PC-3 (cell line): ENCODE data around the gene CACNA1D. TPM values are rescaled to one million over a fixed set of nuclear protein-coding genes. Genes with fewer than 3 reads are reported as not detected.

ENCODE experiments used
- ATAC-seq: fragments of 200-7000 bp; cut with Tn5 transposase; 2 replicates; pipeline ENCODE4 v1.9.1; 2020; ENCODE audit warnings: mild to moderate bottlenecking, moderate library complexity
- BruUV-seq: library from RNA; stranded (reverse); fragments of 400-500 nt; replicated peaks from 2 replicates; lab custom pipeline; 2021; lab: Mats Ljungman, UMichigan
- CTCF ChIA-PET: fragments of 300-600 bp; sonication (Branson Sonifier 250); formaldehyde crosslinking; loops from one replicate; lab custom pipeline; 2022; ENCODE audit warnings: antibody characterized with exemption; lab: Charles Lee
- POLR2A ChIA-PET: fragments of 300-600 bp; sonication (Branson Sonifier 250); formaldehyde crosslinking; loops from one replicate; lab custom pipeline; 2022; ENCODE audit warnings: antibody characterized with exemption; ENCODE audit not compliant: unreplicated experiment; lab: Charles Lee
- DNase-seq: peaks from one replicate; pipeline ENCODE4 v3.0.0-alpha.2; 2015
- H2AFZ ChIP-seq: fragments of 300-600 bp; sonication (generic); 2 replicates; pipeline ENCODE4 v1.6.0; 2016; ENCODE audit warnings: antibody characterized with exemption, low read length
- H3F3A ChIP-seq: fragments of 300-600 bp; sonication (generic); one replicate; pipeline ENCODE4 v1.6.0; 2017; ENCODE audit warnings: antibody characterized with exemption, low read length, control low read depth, mild to moderate bottlenecking; ENCODE audit not compliant: unreplicated experiment
- H3K27ac ChIP-seq: fragments of 300-600 bp; sonication (generic); 2 replicates; pipeline ENCODE4 v1.5.1; 2016; ENCODE audit warnings: mild to moderate bottlenecking, low read length
- H3K27me3 ChIP-seq: fragments of 300-600 bp; sonication (generic); 2 replicates; pipeline ENCODE4 v1.6.1; 2016; ENCODE audit warnings: low read length, mixed read lengths
- H3K36me3 ChIP-seq: fragments of 300-600 bp; sonication (generic); 2 replicates; pipeline ENCODE4 v1.6.1; 2016; ENCODE audit warnings: low read depth, mixed run types, low read length, mixed read lengths
- H3K4me1 ChIP-seq: fragments of 300-600 bp; sonication (generic); 2 replicates; pipeline ENCODE4 v1.5.1; 2016; ENCODE audit warnings: low read length; ENCODE audit not compliant: insufficient read depth
- H3K4me2 ChIP-seq: fragments of 300-600 bp; sonication (generic); 2 replicates; pipeline ENCODE4 v1.6.0; 2016; ENCODE audit warnings: low read length
- H3K4me3 ChIP-seq: fragments of 300-600 bp; sonication (generic); 2 replicates; pipeline ENCODE4 v1.5.1; 2016; ENCODE audit warnings: mild to moderate bottlenecking, low read length, mixed read lengths
- H3K79me2 ChIP-seq: fragments of 300-600 bp; sonication (generic); 2 replicates; pipeline ENCODE4 v1.6.1; 2017; ENCODE audit warnings: low read length, mixed read lengths
- H3K9ac ChIP-seq: fragments of 300-600 bp; sonication (generic); 2 replicates; pipeline ENCODE4 v1.6.0; 2016; ENCODE audit warnings: mild to moderate bottlenecking, low read length
- H3K9me2 ChIP-seq: fragments of 300-600 bp; sonication (generic); replicated peaks from 2 replicates; pipeline ENCODE4 v1.6.1; 2016; ENCODE audit warnings: mixed run types, low read length, mixed read lengths
- H3K9me3 ChIP-seq: fragments of 300-600 bp; sonication (generic); 2 replicates; pipeline ENCODE4 v1.6.1; 2016; ENCODE audit warnings: low read length, mixed read lengths
- H4K20me1 ChIP-seq: fragments of 300-600 bp; sonication (generic); 2 replicates; pipeline ENCODE4 v1.6.1; 2016; ENCODE audit warnings: low read length, mixed read lengths
- CTCF ChIP-seq: fragments of 300-600 bp; sonication (generic); conservative IDR thresholded peaks from 2 replicates; pipeline ENCODE4 v1.5.1; 2017; ENCODE audit warnings: antibody characterized with exemption, low read depth, mild to moderate bottlenecking, low read length
- EZH2 ChIP-seq: fragments of 300-600 bp; sonication (generic); IDR thresholded peaks from one replicate; pipeline ENCODE4 v1.6.1; 2017; ENCODE audit warnings: antibody characterized with exemption, mild to moderate bottlenecking, low read length; ENCODE audit not compliant: unreplicated experiment
- EZH2phosphoT487 ChIP-seq: fragments of 300-600 bp; sonication (generic); IDR thresholded peaks from 2 replicates; pipeline ENCODE4 v1.6.1; 2018; ENCODE audit warnings: mild to moderate bottlenecking, antibody characterized with exemption, low read length, borderline replicate concordance
- intact Hi-C: fragments of 100-400 bp; cut with micrococcal nuclease; formaldehyde crosslinking; loops from 2 replicates; pipeline ENCODE4 v1.9.0; 2023
- total RNA-seq: library from RNA; depleted of rRNA; stranded (reverse); fragments of >200 nt; gene quantifications from 2 replicates; pipeline ENCODE4 v1.2.3, GENCODE V29; 2014

The CACNA1D gene
- total RNA-seq, 1 experiment from 2014 or later: not detected

GRCh38 chr3:53690521-53690920 is 196.1 kb downstream of the CACNA1D start:
- no peak overlapping the region for H3K9ac ChIP-seq
- H3K27ac ChIP-seq: no peak overlapping the region
- ChIA-PET POLR2A (no interaction called here), CTCF (no interaction called here)
- H3F3A ChIP-seq: no peaks in the 10 kb centered on the region
- H3K79me2 ChIP-seq: no peaks in the 10 kb centered on the region
- BruUV-seq: no TSS peak
- TF ChIP-seq CTCF (no peak), EZH2phosphoT487 (no peak), EZH2 (no peak)
- H3K4me3 ChIP-seq: no peak overlapping the region
- H2AFZ ChIP-seq: no peak overlapping the region
- DNase-seq (no peak), ATAC-seq (no peak)
- no peaks in the 10 kb centered on the region for H3K9me3 ChIP-seq
- H3K4me2 ChIP-seq: no peak overlapping the region
- peaks cover 77% of the 10 kb centered on the region for H3K27me3 ChIP-seq
- no peaks in the 10 kb centered on the region for H4K20me1 ChIP-seq
- H3K4me1 ChIP-seq: no peaks in the 10 kb centered on the region
- intact Hi-C loops: no loop called here
- H3K9me2 ChIP-seq: no peaks in the 10 kb centered on the region
- H3K36me3 ChIP-seq: no peaks in the 10 kb centered on the region

- no peaks in the 10 kb centered on the region for H3K9me2 ChIP-seq
- no peak overlapping the region for H3K4me2 ChIP-seq
- POLR2A ChIA-PET: no interaction called here
- H3K27ac ChIP-seq: no peak overlapping the region
- no peaks in the 10 kb centered on the region for H3K9me3 ChIP-seq
- TF ChIP-seq EZH2phosphoT487 (no peak), CTCF (no peak), EZH2 (no peak)
- no peaks in the 10 kb centered on the region for H3K4me1 ChIP-seq
- no peak overlapping the region for H3K4me3 ChIP-seq
- no peak overlapping the region for H2AFZ ChIP-seq
- intact Hi-C loops: no loop called here
- no peak overlapping the region for H3K9ac ChIP-seq
- DNase-seq: no peak
- no TSS peak for BruUV-seq
- H3K79me2 ChIP-seq: no peaks in the 10 kb centered on the region
- CTCF ChIA-PET: no interaction called here
- H3K36me3 ChIP-seq: no peaks in the 10 kb centered on the region
- no peak for ATAC-seq
- H4K20me1 ChIP-seq: no peaks in the 10 kb centered on the region
- H3F3A ChIP-seq: no peaks in the 10 kb centered on the region
- peaks cover 77% of the 10 kb centered on the region for H3K27me3 ChIP-seq
Observed at GRCh38 chr3:53691349-53691748, 196.9 kb downstream of the CACNA1D start.

- H3K9me3 ChIP-seq: no peaks in the 10 kb centered on the region
- H3K4me3 ChIP-seq: no peak overlapping the region
- no peaks in the 10 kb centered on the region for H3K36me3 ChIP-seq
- ChIA-PET POLR2A (no interaction called here), CTCF (no interaction called here)
- no peaks in the 10 kb centered on the region for H3K4me1 ChIP-seq
- no peak for DNase-seq
- H3K9ac ChIP-seq: no peak overlapping the region
- H3K9me2 ChIP-seq: no peaks in the 10 kb centered on the region
- ATAC-seq: no peak
- H3F3A ChIP-seq: no peaks in the 10 kb centered on the region
- H4K20me1 ChIP-seq: no peaks in the 10 kb centered on the region
- BruUV-seq: no TSS peak
- no peak overlapping the region for H3K4me2 ChIP-seq
- peaks cover 77% of the 10 kb centered on the region for H3K27me3 ChIP-seq
- TF ChIP-seq EZH2phosphoT487 (no peak), EZH2 (no peak), CTCF (no peak)
- intact Hi-C loops: no loop called here
- H2AFZ ChIP-seq: no peak overlapping the region
- no peaks in the 10 kb centered on the region for H3K79me2 ChIP-seq
- no peak overlapping the region for H3K27ac ChIP-seq
Observed at GRCh38 chr3:53691885-53692284, 197.5 kb downstream of the CACNA1D start.
